Fibroblast of mammary gland (primary cell): ENCODE measurements around the gene SETD6.
A peak's percentile ranks its signal among the peaks of the same experiment; 100 is the strongest.
"Not testable (repeated sequence)": the region's sequence is repeated elsewhere in the genome, so short reads cannot be mapped to it uniquely, and the experiment has no call there.

ENCODE experiments used
- DNase-seq: peaks from one replicate; pipeline ENCODE4 v3.0.0-alpha.2; 2010; ENCODE audit warnings: low read depth
- H3K4me3 ChIP-seq: 2 replicates; pipeline ENCODE4 v1.5.1; 2011; ENCODE audit warnings: low read depth, mild to moderate bottlenecking, low read length, moderate library complexity; ENCODE audit not compliant: control insufficient read depth
- CTCF ChIP-seq: conservative IDR thresholded peaks from 2 replicates; pipeline ENCODE4 v1.5.1; 2011; ENCODE audit warnings: low read depth, low read length, inconsistent platforms; ENCODE audit not compliant: control insufficient read depth, insufficient read depth

The SETD6 gene

GRCh38 chr16:58556678-58557077 lies 41.4 kb downstream of the SETD6 start:
- no peak overlapping the region for H3K4me3 ChIP-seq
- no peak for TF ChIP-seq CTCF
- DNase-seq = no peak

GRCh38 chr16:58563235-58563634 lies 47.9 kb downstream of the SETD6 start:
- TF ChIP-seq CTCF = no peak
- DNase-seq = peak; percentile 59
- no peak overlapping the region for H3K4me3 ChIP-seq

GRCh38 chr16:58563775-58564174 lies 48.5 kb downstream of the SETD6 start:
- no peak overlapping the region for H3K4me3 ChIP-seq
- no peak for DNase-seq
- TF ChIP-seq CTCF = no peak

GRCh38 chr16:58565697-58566096 lies 50.4 kb downstream of the SETD6 start:
- not testable (repeated sequence) for DNase-seq, H3K4me3 ChIP-seq
